SK-N-SH (cell line): ENCODE results near the gene TMEM245. TPM values are rescaled to one million over a fixed set of nuclear protein-coding genes. Genes with fewer than 3 reads are reported as not detected.
A peak's percentile ranks its signal among the peaks of the same experiment; 100 is the strongest.

ENCODE experiments used
- CTCF ChIA-PET: fragments of 300-600, 350-600 bp; formaldehyde crosslinking; extraction: SDS; loops from one replicate; lab custom pipeline; 2021; lab: Yijun Ruan, JAX
- POLR2A ChIA-PET: fragments of 350-600 bp; sonication (Branson Sonifier 250); formaldehyde crosslinking; extraction: SDS; loops from one replicate; lab custom pipeline; 2020; ENCODE audit warnings: antibody characterized with exemption, inconsistent platforms; lab: Yijun Ruan, JAX
- DNase-seq: peaks from one replicate; pipeline ENCODE4 v3.0.0; 2012
- H2AFZ ChIP-seq: fragments of 200-600 bp; sonication (generic); 2 replicates; pipeline ENCODE4 v1.8.1; 2016; ENCODE audit warnings: antibody characterized with exemption, mild to moderate bottlenecking, low read depth
- H3F3A ChIP-seq: fragments of 200-600 bp; sonication (generic); replicated peaks from 2 replicates; pipeline ENCODE3; 2016; ENCODE audit warnings: antibody characterized with exemption, mild to moderate bottlenecking; ENCODE audit not compliant: insufficient read depth
- H3K27ac ChIP-seq, 2 experiments: fragments of 200-500 bp in 1 of 2; fragments of 200-600 bp in 1 of 2; sonication (Bioruptor generic) in 1 of 2; sonication (generic), shearing (Covaris generic) in 1 of 2; 2 replicates each; pipeline versions ENCODE4 v1.5.1 to v1.6.1; 2014 to 2016; ENCODE audit warnings: low read depth in 2 of 2, inconsistent platforms in 1 of 2, low read length in 1 of 2, mild to moderate bottlenecking in 1 of 2, mixed read lengths in 1 of 2
- H3K27me3 ChIP-seq: fragments of 200-600 bp; sonication (generic), shearing (Covaris generic); 2 replicates; pipeline ENCODE4 v1.6.1; 2016; ENCODE audit warnings: mixed run types; ENCODE audit not compliant: insufficient read depth
- H3K36me3 ChIP-seq, 2 experiments: fragments of 200-500 bp in 1 of 2; fragments of 200-600 bp in 1 of 2; sonication (Bioruptor generic) in 1 of 2; sonication (generic) in 1 of 2; replicated peaks in 1 of 2; 2 replicates each; pipeline versions ENCODE3 to v1.5.1; 2014 to 2016; ENCODE audit warnings: low read length in 1 of 2, mild to moderate bottlenecking in 1 of 2; ENCODE audit not compliant: insufficient read depth in 2 of 2, control insufficient read depth in 1 of 2
- H3K4me1 ChIP-seq, 2 experiments: fragments of 200-500 bp in 1 of 2; fragments of 200-600 bp in 1 of 2; sonication (Bioruptor generic) in 1 of 2; sonication (generic), shearing (Covaris generic) in 1 of 2; 2 replicates each; pipeline versions ENCODE4 v1.5.1 to v1.6.1; 2014 to 2016; ENCODE audit warnings: low read depth in 1 of 2, low read length in 1 of 2, mixed run types in 1 of 2; ENCODE audit not compliant: insufficient read depth in 2 of 2, control insufficient read depth in 1 of 2
- H3K4me2 ChIP-seq: fragments of 200-600 bp; sonication (generic), shearing (Covaris generic); 2 replicates; pipeline ENCODE4 v1.6.1; 2017; ENCODE audit warnings: mixed run types
- H3K4me3 ChIP-seq, 2 experiments: fragments of 200-500 bp in 1 of 2; fragments of 200-600 bp in 1 of 2; sonication (Bioruptor generic) in 1 of 2; sonication (generic), shearing (Covaris generic) in 1 of 2; 2 replicates each; pipeline versions ENCODE4 v1.5.1 to v1.8.1; 2014 to 2016; ENCODE audit warnings: low read depth in 2 of 2, inconsistent platforms in 1 of 2, low read length in 1 of 2, mild to moderate bottlenecking in 1 of 2, mixed read lengths in 1 of 2, moderate library complexity in 1 of 2
- H3K79me2 ChIP-seq: fragments of 200-600 bp; sonication (generic); 2 replicates; pipeline ENCODE4 v1.8.1; 2017; ENCODE audit warnings: mild to moderate bottlenecking; ENCODE audit not compliant: insufficient read depth
- H3K9ac ChIP-seq: fragments of 200-600 bp; sonication (generic); 2 replicates; pipeline ENCODE4 v1.6.1; 2017; ENCODE audit warnings: mixed run types
- H3K9me2 ChIP-seq: fragments of 200-600 bp; sonication (generic); 2 replicates; pipeline ENCODE4 v1.6.1; 2017; ENCODE audit warnings: mixed run types
- H3K9me3 ChIP-seq: fragments of 200-600 bp; sonication (generic); 2 replicates; pipeline ENCODE4 v1.6.1; 2017; ENCODE audit warnings: mixed run types, mild to moderate bottlenecking, moderate library complexity
- H4K20me1 ChIP-seq: fragments of 200-600 bp; sonication (generic); 2 replicates; pipeline ENCODE4 v1.6.1; 2017; ENCODE audit warnings: mild to moderate bottlenecking, mixed run types; ENCODE audit not compliant: insufficient read depth
- CHD2 ChIP-seq: fragments of 150-350 bp; IDR thresholded peaks from 2 replicates; pipeline ENCODE4 v1.6.1; 2018; ENCODE audit warnings: low read length; ENCODE audit not compliant: partially characterized antibody
- GATA2 ChIP-seq: sonication (generic); formaldehyde crosslinking; IDR thresholded peaks from 2 replicates; pipeline ENCODE4 v1.5.0; 2020; ENCODE audit warnings: mild to moderate bottlenecking, missing genetic modification reagents
- RCOR1 ChIP-seq: fragments of 150-350 bp; IDR thresholded peaks from 2 replicates; pipeline ENCODE4 v1.6.1; 2017; ENCODE audit warnings: antibody characterized with exemption, low read length
- RXRA ChIP-seq: IDR thresholded peaks from 2 replicates; pipeline ENCODE4 v1.4.0; 2012; ENCODE audit warnings: low read depth, mild to moderate bottlenecking, borderline replicate concordance
- TAF1 ChIP-seq: IDR thresholded peaks from 2 replicates; pipeline ENCODE4 v1.6.1; 2012; ENCODE audit warnings: low read depth, mild to moderate bottlenecking, low read length, moderate library complexity, borderline replicate concordance
- YY1 ChIP-seq: IDR thresholded peaks from 2 replicates; pipeline ENCODE4 v1.4.0; 2012; ENCODE audit warnings: low read depth, mild to moderate bottlenecking
- WGBS: methylation state at CpG from one replicate; pipeline ENCODE4 v1.1.6; 2017; ENCODE audit warnings: low lambda C conversion rate; 5-methylcytosine and 5-hydroxymethylcytosine counted together
- polyA plus RNA-seq, 3 experiments: library from polyadenylated mRNA; depleted of rRNA; stranded (reverse); fragments of >200 nt; gene quantifications; 2 replicates each; pipeline ENCODE4 v1.2.3, GENCODE V29; 2012
- TF ChIP-seq, protein P1 (sequence below): fragments of 200-600 bp; sonication (generic); IDR thresholded peaks from 2 replicates; pipeline ENCODE4 v1.6.1; 2017; ENCODE audit warnings: antibody characterized with exemption, mild to moderate bottlenecking, moderate library complexity
- TF ChIP-seq, protein P2 (sequence below): fragments of 150-350 bp; IDR thresholded peaks from 2 replicates; pipeline ENCODE4 v1.6.1; 2017; ENCODE audit warnings: antibody characterized with exemption, low read length, low read depth, borderline replicate concordance

The TMEM245 gene
- polyA plus RNA-seq, 1 of the 3 experiments (the other 2 are of a cell fraction), result 17.5 TPM

DNA sequence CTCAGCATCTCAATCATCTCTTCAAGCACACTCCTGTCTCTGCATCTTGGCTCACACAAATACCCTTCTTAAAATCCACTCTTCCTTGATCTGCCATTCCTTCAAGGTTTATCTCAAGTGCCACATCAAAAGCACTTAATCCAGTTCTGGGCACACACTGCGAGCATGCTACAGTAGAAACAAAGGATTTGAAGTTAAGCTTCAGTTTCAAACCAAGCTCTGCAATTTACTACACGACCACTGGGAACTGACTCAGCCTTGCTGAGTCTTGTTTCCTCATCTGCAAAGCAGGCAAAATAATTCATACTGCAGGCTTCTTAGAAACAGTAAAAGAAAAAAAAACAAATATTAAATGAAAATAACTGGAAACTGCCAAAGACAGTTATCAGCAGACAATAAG lies 56.0 kb downstream of the TMEM245 start:
- no peaks in the 10 kb centered on the region for H3K9me2 ChIP-seq
- H3K9me3 ChIP-seq, result no peaks in the 10 kb centered on the region
- H3K4me3 ChIP-seq, result no peak overlapping the region
- H4K20me1 ChIP-seq, result no peaks in the 10 kb centered on the region
- no peak overlapping the region for H3K4me2 ChIP-seq
- H3F3A ChIP-seq, result peaks cover 30% of the 10 kb centered on the region
- H3K4me1 ChIP-seq, result peaks cover 0 to 17% of the 10 kb centered on the region in 2 experiments; a peak in 2 of 4 replicates
- H3K36me3 ChIP-seq, result peaks cover 25 to 49% of the 10 kb centered on the region in 2 experiments
- ChIA-PET POLR2A (no interaction called here), CTCF (interaction anchor here (1.0 kb wide), 1 partner anchor 10 kb away, joined by 3 read pairs; no protein-coding TSS in a partner anchor)
- 48% methylated on average over 2 of the region's 2 CpGs for WGBS
- TF ChIP-seq, protein P1, sequence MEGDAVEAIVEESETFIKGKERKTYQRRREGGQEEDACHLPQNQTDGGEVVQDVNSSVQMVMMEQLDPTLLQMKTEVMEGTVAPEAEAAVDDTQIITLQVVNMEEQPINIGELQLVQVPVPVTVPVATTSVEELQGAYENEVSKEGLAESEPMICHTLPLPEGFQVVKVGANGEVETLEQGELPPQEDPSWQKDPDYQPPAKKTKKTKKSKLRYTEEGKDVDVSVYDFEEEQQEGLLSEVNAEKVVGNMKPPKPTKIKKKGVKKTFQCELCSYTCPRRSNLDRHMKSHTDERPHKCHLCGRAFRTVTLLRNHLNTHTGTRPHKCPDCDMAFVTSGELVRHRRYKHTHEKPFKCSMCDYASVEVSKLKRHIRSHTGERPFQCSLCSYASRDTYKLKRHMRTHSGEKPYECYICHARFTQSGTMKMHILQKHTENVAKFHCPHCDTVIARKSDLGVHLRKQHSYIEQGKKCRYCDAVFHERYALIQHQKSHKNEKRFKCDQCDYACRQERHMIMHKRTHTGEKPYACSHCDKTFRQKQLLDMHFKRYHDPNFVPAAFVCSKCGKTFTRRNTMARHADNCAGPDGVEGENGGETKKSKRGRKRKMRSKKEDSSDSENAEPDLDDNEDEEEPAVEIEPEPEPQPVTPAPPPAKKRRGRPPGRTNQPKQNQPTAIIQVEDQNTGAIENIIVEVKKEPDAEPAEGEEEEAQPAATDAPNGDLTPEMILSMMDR, result peak; percentile 42
- no peak for TF ChIP-seq RXRA
- no peak for TF ChIP-seq CHD2
- TF ChIP-seq YY1, result no peak
- no peak overlapping the region for H3K9ac ChIP-seq
- no peaks in the 10 kb centered on the region for H3K27me3 ChIP-seq
- H2AFZ ChIP-seq, result peak overlapping the region; percentile 9; the same call in 1 of the 2 replicates
- peak overlapping the region in 1 of 2 experiments; percentile 56; a peak in 2 of 4 replicates for H3K27ac ChIP-seq
- H3K79me2 ChIP-seq, result peaks cover 39% of the 10 kb centered on the region; the same call in 1 of the 2 replicates
- DNase-seq, result no peak

DNA sequence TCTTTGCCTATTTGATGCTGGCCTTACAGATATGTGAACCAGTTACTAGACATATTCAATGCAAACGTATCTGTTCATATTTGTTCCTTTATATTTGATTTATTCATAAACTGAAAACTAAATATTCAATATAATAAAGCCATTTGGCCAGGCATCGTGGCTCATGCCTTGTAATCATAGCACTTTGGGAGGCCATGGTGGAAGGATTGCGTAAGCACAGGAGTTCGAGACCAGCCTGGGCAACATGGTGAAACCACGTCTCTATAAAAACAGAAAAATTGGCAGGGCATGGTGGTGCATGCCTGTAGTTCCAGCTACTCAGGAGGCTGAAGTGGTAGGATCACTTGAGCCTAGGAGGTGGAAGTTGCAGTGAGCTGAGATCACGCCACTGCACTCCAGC lies 57.2 kb downstream of the TMEM245 start:
- Histone ChIP-seq H3F3A (peaks cover 30% of the 10 kb centered on the region), H3K4me3 (no peak overlapping the region), H3K9me2 (no peaks in the 10 kb centered on the region), H3K79me2 (peaks cover 29% of the 10 kb centered on the region; the same call in 1 of the 2 replicates), H3K36me3 (peaks cover 19 to 50% of the 10 kb centered on the region in 2 experiments), H3K9me3 (no peaks in the 10 kb centered on the region), H3K27me3 (no peaks in the 10 kb centered on the region), H3K4me1 (peaks cover 0 to 17% of the 10 kb centered on the region in 2 experiments; a peak in 2 of 4 replicates), H3K9ac (no peak overlapping the region), H3K4me2 (no peak overlapping the region), H2AFZ (no peak overlapping the region), H4K20me1 (no peaks in the 10 kb centered on the region), H3K27ac (no peak overlapping the region)
- no peak for DNase-seq
- no peak for TF ChIP-seq CHD2
- TF ChIP-seq, protein P2, sequence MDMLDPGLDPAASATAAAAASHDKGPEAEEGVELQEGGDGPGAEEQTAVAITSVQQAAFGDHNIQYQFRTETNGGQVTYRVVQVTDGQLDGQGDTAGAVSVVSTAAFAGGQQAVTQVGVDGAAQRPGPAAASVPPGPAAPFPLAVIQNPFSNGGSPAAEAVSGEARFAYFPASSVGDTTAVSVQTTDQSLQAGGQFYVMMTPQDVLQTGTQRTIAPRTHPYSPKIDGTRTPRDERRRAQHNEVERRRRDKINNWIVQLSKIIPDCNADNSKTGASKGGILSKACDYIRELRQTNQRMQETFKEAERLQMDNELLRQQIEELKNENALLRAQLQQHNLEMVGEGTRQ, result no peak
- TF ChIP-seq RCOR1, result no peak
- no peak for TF ChIP-seq TAF1
- no peak for TF ChIP-seq GATA2
- TF ChIP-seq, protein P1, result no peak
- ChIA-PET CTCF (no interaction called here), POLR2A (no interaction called here)
- 95% methylated on average over 6 of the region's 6 CpGs for WGBS
